Inflammatory macrophage treated with lipopolysaccharide for 1 hour (primary cell): ENCODE measurements around the gene DNAJC10.

Source experiments
- DNase-seq, 2 donors: peaks; one replicate each; pipeline ENCODE4 v3.0.0-alpha.2; 2020 to 2022

Gene DNAJC10

DNA sequence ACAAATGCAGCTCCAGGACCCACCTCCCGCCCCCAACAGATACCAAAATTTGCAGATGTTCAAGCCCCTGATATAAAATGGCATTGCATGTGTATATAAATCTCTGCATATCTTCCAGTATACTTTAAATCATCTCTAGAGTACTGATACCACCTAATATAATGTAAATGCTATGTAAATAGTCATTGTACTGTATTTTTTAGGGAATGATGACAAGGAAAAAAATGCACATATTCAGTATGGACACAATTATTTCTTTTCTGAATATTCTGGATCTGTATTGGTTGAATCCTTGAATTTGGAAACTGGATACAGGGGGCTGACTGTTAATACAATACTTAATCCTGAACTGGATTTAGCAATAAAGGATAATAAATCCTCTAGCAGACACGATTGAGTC is 82.7 kb downstream of the DNAJC10 start:
- no peak for DNase-seq

GRCh38 chr2:182804128-182804527 is 88.1 kb downstream of the DNAJC10 start:
- no peak for DNase-seq

- no peak for DNase-seq
Observed at GRCh38 chr2:182807319-182807718, 91.3 kb downstream of the DNAJC10 start.

GRCh38 chr2:182810087-182810486 is 94.0 kb downstream of the DNAJC10 start:
- DNase-seq, result no peak

- no peak for DNase-seq
Observed at GRCh38 chr2:182814380-182814779, 98.3 kb downstream of the DNAJC10 start.

DNA sequence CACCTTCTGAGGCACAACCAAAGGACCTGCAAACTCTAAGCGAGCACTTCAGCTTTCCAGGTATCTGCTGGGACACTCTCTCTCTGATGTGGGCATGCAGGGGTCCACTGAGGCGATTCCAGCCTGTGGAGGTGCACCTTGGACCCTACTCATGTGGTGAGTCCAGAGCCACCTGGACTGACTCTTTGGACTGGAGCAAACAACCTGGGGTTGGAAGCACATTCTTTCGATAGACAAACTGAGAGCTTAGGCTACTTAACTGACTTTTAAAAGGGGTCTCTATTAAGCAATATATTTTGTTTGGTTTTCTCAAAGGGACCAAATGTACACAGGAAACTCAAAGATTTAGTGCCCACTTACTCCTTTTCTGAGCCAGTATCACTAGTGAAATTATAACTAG is 98.7 kb downstream of the DNAJC10 start:
- DNase-seq, result no peak

- DNase-seq, result no peak
Observed at GRCh38 chr2:182816866-182817265, 100.8 kb downstream of the DNAJC10 start.

- DNase-seq, result no peak
Observed at GRCh38 chr2:182817558-182817957, 101.5 kb downstream of the DNAJC10 start.

GRCh38 chr2:182818501-182818900 is 102.4 kb downstream of the DNAJC10 start:
- no peak for DNase-seq

DNA sequence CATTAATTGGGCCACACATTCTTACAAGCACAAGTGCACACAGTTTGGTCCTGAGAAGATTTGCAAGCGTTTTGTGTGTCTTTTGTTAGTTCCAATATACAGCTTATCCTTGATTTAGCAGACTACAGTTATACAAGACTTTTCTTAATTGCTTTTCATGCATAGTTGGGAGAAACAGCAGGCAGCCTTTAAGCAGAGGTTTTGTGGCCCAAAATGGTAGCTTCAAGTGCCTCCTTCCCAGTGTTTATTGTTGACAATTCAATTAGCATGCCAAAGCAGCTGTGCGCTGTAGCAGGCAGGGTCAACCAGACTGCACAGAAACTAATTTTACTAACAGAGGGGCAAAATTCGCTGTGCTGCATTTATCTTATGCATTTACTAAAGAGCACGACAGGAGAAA is 102.9 kb downstream of the DNAJC10 start:
- DNase-seq, result no peak

GRCh38 chr2:182819412-182819811 is 103.4 kb downstream of the DNAJC10 start:
- DNase-seq, result no peak

GRCh38 chr2:182821182-182821581 is 105.1 kb downstream of the DNAJC10 start:
- no peak for DNase-seq

DNA sequence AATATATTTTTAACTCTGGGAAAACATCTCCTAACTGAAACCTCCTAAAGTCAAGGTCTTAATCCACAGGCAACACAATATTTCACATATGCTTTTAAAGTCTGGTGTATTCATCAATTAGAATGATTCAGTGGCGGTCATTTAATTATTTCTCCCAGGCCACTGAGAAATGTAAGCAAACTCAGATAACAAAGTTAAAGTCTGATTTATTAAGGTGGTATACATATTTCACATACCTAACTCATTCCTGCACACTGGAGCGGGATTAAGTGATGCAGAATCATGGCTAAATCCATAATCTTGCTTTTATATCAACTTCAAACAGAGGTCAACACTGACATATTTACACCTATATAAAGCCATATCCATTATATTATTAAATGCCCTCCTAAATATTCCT is 106.7 kb downstream of the DNAJC10 start:
- DNase-seq, result no peak

DNA sequence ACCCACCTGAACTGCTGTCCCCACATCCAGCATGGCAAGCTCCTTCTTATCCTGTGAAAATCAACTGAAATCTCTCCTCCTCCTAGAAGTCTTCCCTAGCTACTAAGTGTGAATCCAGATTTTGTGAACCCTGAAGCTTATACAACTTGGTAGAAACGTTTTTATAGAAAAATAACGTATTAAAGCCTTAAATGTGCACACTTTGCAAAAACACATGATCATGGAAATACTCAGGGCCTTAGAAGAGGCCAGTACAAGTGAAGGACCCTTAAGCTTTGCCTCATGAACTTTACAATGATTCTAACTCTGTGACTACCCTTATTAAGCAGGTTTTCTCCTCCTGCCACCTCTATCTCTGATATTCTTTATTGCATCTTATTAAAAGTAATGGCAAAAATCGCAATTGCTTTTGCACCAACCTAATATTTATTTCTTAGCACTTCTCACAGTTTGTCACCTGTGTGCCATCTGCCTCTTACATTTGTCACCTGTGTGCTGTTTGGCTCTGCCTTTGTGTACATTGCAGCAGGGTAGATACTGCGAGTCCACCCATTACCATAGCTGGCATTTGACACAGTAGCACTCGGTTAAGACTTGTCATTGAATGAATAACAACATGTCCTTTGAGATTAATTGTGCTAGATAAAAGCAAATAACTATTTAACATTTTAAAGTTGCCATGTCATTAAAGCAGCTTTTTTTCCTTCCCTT is 108.2 kb downstream of the DNAJC10 start:
- no peak for DNase-seq

DNA sequence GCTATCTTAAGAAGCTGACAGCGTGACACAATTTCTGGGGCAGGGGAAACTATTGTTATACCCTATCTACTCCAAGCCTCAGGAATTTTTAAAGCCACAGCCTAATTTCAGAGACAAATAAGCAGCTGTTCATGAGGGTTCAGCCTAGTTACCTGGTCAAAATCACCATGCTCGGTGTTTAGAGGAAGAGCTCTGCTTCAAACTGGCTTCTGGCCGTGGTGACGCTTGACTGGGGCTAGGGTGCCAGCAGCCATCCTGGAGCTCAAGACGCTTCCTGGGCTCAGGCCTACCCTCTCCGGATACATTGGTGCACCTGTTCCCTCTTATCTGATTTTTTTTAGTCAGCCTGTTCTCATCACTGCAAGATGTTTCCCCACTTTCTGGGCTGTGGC is 108.7 kb downstream of the DNAJC10 start:
- no peak for DNase-seq

DNA sequence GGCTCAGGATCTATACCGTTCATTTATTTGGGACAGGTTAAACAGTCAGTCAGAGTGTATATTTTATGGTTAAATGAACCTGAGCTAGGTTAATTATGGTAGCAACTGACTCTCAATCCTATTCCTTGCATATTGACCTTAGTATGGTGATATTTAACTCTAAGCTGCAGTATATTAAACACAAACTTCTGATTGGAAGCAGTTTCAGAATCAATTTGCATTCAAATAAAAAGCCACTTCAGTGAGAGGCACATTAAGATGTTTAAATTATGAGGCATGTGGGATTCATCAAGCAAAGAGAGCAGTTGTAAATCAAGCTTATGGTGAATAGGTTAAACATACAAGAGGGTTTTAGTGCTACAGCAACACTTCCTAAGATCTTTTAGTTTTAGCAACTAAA is 110.0 kb downstream of the DNAJC10 start:
- no peak for DNase-seq

- no peak for DNase-seq
Observed at GRCh38 chr2:182826496-182826895, 110.4 kb downstream of the DNAJC10 start.

DNA sequence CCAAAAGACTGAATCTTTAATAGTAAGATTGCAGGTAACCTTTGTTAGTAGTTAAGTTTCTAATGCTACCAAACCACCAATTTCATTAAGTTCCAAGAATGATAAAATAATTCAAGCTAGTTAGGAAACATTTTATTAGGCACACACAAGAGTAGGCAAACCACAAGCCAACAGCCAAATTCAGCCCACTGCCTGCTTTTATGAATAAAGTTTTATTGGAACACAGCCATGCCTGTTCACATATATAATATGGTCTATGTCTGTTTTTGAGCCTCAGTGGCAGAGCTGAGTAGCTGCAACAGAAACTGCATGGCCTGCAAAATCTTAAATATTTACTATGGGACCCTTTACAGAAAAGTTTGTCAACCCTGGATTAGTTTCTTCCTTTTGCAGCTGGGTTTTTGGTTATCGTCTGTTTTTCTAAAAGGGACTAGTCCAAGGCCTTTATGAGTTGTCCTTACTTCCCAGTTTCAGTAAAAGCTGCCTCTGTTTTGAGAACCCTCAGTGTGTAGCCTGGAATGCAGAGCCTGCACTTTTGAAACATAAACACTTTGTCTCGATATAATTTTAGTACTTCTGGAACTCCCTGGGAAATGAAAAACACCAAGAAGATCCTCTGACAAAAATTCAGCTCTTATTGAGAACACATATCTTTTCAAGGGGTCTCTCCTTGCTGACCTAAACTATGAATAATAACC is 111.3 kb downstream of the DNAJC10 start:
- no peak for DNase-seq

DNA sequence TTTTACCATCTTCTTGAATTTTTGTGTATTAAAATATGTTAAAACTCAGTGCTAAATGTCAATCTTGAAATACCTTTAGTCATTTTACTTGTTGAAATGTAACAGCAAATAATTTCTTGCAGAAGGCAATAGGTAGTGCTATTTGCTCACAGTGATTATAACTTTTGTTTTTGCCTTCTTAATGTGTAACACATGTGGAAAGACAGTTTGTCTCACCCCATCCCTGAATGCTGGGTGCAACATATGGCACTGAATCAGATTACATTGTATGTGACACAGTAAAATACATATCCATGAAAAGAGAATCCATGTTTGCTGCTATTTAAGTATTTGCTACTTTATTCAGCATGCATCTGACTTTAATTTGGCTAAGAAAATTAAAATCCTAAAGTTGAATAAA is 115.0 kb downstream of the DNAJC10 start:
- no peak for DNase-seq

DNA sequence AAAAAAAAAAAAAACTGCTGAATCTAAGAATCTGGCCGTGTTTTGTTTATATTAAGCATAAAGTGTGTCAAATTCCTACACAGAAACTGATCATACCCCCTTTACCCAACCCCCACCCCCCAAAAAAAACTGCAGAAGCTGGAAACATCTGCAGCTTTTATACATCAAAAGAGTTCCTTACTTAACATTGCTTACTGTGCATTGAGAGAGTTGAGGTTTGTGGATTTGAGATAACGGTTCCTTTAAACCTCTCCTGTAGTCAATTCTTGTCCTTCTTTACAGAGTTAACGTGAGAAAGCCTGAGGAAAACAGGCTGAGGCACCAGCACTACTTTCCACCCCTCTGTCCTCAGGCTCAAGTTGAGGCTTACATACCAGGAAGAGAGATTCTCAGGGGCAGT is 115.9 kb downstream of the DNAJC10 start:
- no peak for DNase-seq

DNA sequence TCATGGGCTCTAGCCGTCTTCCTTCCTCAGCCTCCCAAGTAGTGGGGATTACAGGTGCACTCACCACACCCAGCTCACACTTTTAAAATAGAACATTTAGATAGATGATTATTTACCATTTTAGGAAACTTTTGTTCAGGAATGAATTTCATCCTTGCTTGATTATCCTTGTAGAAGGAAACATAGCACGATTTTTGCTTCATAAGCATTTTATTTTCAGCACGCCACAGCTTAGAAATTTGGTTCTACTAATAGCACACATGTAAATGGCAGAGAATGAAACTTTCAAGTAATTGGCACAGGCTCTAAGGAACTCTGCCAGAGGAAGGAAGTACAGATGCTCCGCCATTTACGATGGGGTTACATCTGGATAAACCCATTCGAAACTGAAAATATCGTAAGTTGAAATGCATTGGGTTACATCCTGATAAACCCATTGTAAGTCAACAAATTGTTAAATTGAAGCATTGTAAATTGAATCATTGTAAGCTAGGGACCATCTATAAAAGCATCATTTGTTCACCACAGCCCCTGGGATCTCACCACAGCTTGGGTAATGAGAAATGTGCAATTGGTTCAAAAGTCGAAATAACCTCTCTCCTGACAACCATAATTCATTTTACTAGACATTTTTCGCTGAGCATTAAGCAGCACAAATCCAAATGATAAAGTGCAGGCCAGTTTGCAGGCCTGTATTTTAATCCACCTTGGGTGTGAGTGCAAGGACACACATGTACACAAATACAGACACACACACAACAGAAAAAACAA is 117.2 kb downstream of the DNAJC10 start:
- DNase-seq, result no peak

- no peak for DNase-seq
Observed at GRCh38 chr2:182834293-182834692, 118.2 kb downstream of the DNAJC10 start.

- no peak for DNase-seq
Observed at GRCh38 chr2:182836451-182836850, 120.4 kb downstream of the DNAJC10 start.
